GM23338 (cell line): Measurements from ENCODE around the gene RECQL5. TPM values are rescaled to one million over a fixed set of nuclear protein-coding genes. Genes with fewer than 3 reads are reported as not detected.

Experiments used
- ATAC-seq: fragments of 200-7000 bp; cut with Tn5 transposase; 3 replicates; pipeline ENCODE4 v1.9.1; 2020
- DNase-seq: peaks from one replicate; pipeline ENCODE4 v3.0.0-alpha.2; 2015; ENCODE audit warnings: low spot score
- H2AFZ ChIP-seq: fragments of 200-600 bp; sonication (generic); 2 replicates; pipeline ENCODE4 v1.8.0; 2016; ENCODE audit warnings: antibody characterized with exemption, mild to moderate bottlenecking, moderate library complexity
- H3F3A ChIP-seq: fragments of 200-600 bp; sonication (generic); replicated peaks from 2 replicates; pipeline ENCODE4 v1.8.0; 2017; ENCODE audit warnings: antibody characterized with exemption, mixed run types, low read depth
- H3K27ac ChIP-seq: fragments of 200-600 bp; sonication (generic); 2 replicates; pipeline ENCODE4 v1.6.1; 2016; ENCODE audit warnings: low read depth
- H3K27me3 ChIP-seq: fragments of 200-600 bp; sonication (generic); 2 replicates; pipeline ENCODE4 v1.8.0; 2016; ENCODE audit warnings: mild to moderate bottlenecking, mixed run types, moderate library complexity; ENCODE audit not compliant: insufficient read depth
- H3K36me3 ChIP-seq: fragments of 200-600 bp; sonication (generic); 2 replicates; pipeline ENCODE4 v1.8.0; 2016; ENCODE audit warnings: mild to moderate bottlenecking; ENCODE audit not compliant: insufficient read depth
- H3K4me1 ChIP-seq: fragments of 200-600 bp; sonication (generic); 2 replicates; pipeline ENCODE4 v1.8.0; 2016; ENCODE audit warnings: mild to moderate bottlenecking, moderate library complexity; ENCODE audit not compliant: insufficient read depth
- H3K4me2 ChIP-seq: fragments of 200-600 bp; sonication (generic); 2 replicates; pipeline ENCODE4 v1.7.1; 2017; ENCODE audit warnings: mixed run types
- H3K4me3 ChIP-seq: fragments of 200-600 bp; sonication (generic); 2 replicates; pipeline ENCODE4 v1.6.1; 2016; ENCODE audit warnings: mixed run types
- H3K79me2 ChIP-seq: fragments of 200-600 bp; sonication (generic); replicated peaks from 2 replicates; pipeline ENCODE4 v1.8.0; 2017; ENCODE audit warnings: mild to moderate bottlenecking; ENCODE audit not compliant: insufficient read depth
- H3K9me2 ChIP-seq: fragments of 200-600 bp; sonication (generic); 2 replicates; pipeline ENCODE4 v1.8.0; 2017; ENCODE audit not compliant: insufficient read depth
- H4K20me1 ChIP-seq: fragments of 200-600 bp; sonication (generic); replicated peaks from 2 replicates; pipeline ENCODE4 v1.8.0; 2017; ENCODE audit warnings: mild to moderate bottlenecking; ENCODE audit not compliant: insufficient read depth
- H3K27ac Mint-ChIP-seq: 2 replicates; pipeline ENCODE4 v1.8.0; 2020; ENCODE audit warnings: inconsistent platforms, mild to moderate bottlenecking, moderate library complexity, mixed read lengths
- H3K27me3 Mint-ChIP-seq: 3 replicates; pipeline ENCODE4 v1.8.0; 2022; ENCODE audit warnings: low read depth, mild to moderate bottlenecking, moderate library complexity, mixed read lengths, inconsistent platforms; ENCODE audit not compliant: insufficient read depth, poor library complexity
- H3K36me3 Mint-ChIP-seq: 3 replicates; pipeline ENCODE4 v1.8.0; 2021; ENCODE audit warnings: low read depth, mild to moderate bottlenecking, inconsistent platforms, moderate library complexity, mixed read lengths
- H3K4me1 Mint-ChIP-seq: 3 replicates; pipeline ENCODE4 v1.8.0; 2020; ENCODE audit warnings: mild to moderate bottlenecking, inconsistent platforms, mixed read lengths
- H3K4me3 Mint-ChIP-seq: 3 replicates; pipeline ENCODE4 v1.8.0; 2021; ENCODE audit warnings: moderate library complexity, mild to moderate bottlenecking, inconsistent platforms, mixed read lengths
- H3K9me3 Mint-ChIP-seq: 3 replicates; pipeline ENCODE4 v1.8.0; 2020; ENCODE audit warnings: moderate library complexity, mild to moderate bottlenecking, inconsistent platforms, mixed read lengths
- CREB1 ChIP-seq: fragments of 250-450 bp; sonication (Bioruptor Pico); IDR thresholded peaks from 2 replicates; pipeline ENCODE4 v1.5.0; 2020; ENCODE audit warnings: low read depth, mild to moderate bottlenecking, moderate library complexity
- ETS1 ChIP-seq: IDR thresholded peaks from 2 replicates; pipeline ENCODE4 v1.6.1; 2016; ENCODE audit warnings: antibody characterized with exemption
- EZH2 ChIP-seq: fragments of 200-600 bp; sonication (generic); IDR thresholded peaks from one replicate; pipeline ENCODE4 v1.8.0; 2017; ENCODE audit warnings: antibody characterized with exemption, mild to moderate bottlenecking, low read depth; ENCODE audit not compliant: unreplicated experiment
- JUNB ChIP-seq: IDR thresholded peaks from one replicate; pipeline ENCODE4 v1.6.1; 2016; ENCODE audit warnings: antibody characterized with exemption; ENCODE audit not compliant: unreplicated experiment
- NANOG ChIP-seq: IDR thresholded peaks from 2 replicates; pipeline ENCODE4 v1.6.1; 2016; ENCODE audit warnings: antibody characterized with exemption, borderline replicate concordance
- REST ChIP-seq: IDR thresholded peaks from one replicate; pipeline ENCODE4 v1.6.1; 2018; ENCODE audit warnings: antibody characterized with exemption; ENCODE audit not compliant: unreplicated experiment
- STAT1 ChIP-seq: IDR thresholded peaks from one replicate; pipeline ENCODE4 v1.6.1; 2016; ENCODE audit warnings: antibody characterized with exemption; ENCODE audit not compliant: unreplicated experiment
- ZNF114 ChIP-seq: fragments of 250-450 bp; sonication (Bioruptor Pico); IDR thresholded peaks from 2 replicates; pipeline ENCODE4 v1.5.0; 2020; ENCODE audit warnings: mild to moderate bottlenecking, moderate library complexity
- ZNF331 ChIP-seq: fragments of 250-450 bp; sonication (Bioruptor Pico); IDR thresholded peaks from 2 replicates; pipeline ENCODE4 v1.5.0; 2020; ENCODE audit warnings: low read depth, mild to moderate bottlenecking, moderate library complexity
- polyA plus RNA-seq: library from polyadenylated mRNA; unstranded; fragments of >200 nt; fragmentation: Nextera tagmentation; extraction: Ambion mirVana; gene quantifications from 2 replicates; pipeline ENCODE4 v1.2.1, GENCODE V29; 2016
- total RNA-seq: library from RNA; depleted of rRNA; stranded (reverse); fragments of >200 nt; shearing (Covaris generic); gene quantifications from 2 replicates; pipeline ENCODE4 v1.2.3, GENCODE V29; 2014
- TF ChIP-seq, protein P1 (sequence below), 2 experiments: fragments of 200-600 bp in 1 of 2; sonication (generic) in 1 of 2; conservative IDR thresholded peaks; 2 replicates each; pipeline versions ENCODE4 v1.5.1 to v1.6.1; 2016 to 2017; ENCODE audit warnings: antibody characterized with exemption in 2 of 2, low read depth in 2 of 2, mild to moderate bottlenecking in 2 of 2, moderate library complexity in 1 of 2

Gene RECQL5
- total and polyA plus RNA-seq, 2 experiments from 2014 or later, result 20.0 to 23.3 TPM

DNA sequence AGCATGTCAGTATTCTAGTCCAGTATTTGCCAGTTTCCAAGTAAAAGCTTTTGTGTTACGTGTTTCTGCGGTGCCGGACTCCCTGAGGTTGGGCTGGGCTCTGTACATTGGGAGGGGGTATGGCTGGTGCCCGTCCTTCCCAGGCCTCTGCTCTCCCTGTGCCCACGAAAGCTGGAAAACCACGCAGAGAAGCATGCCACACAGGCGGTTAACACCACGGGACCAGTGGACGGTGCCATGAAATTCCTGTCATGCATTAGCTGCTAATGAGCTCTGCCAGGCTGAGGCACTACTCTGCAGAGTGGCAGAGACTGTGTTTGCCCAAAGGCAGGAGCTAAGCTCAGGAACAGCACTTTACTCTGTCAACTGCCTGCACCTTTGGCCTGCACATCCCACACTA lies 25.6 kb downstream of the RECQL5 start (continued):
- TF ChIP-seq ETS1 (no peak), NANOG (no peak), ZNF331 (CRISPR knock-in tag) (no peak), JUNB (no peak), ZNF114 (CRISPR knock-in tag) (no peak), EZH2 (no peak)
- TF ChIP-seq, protein P1, sequence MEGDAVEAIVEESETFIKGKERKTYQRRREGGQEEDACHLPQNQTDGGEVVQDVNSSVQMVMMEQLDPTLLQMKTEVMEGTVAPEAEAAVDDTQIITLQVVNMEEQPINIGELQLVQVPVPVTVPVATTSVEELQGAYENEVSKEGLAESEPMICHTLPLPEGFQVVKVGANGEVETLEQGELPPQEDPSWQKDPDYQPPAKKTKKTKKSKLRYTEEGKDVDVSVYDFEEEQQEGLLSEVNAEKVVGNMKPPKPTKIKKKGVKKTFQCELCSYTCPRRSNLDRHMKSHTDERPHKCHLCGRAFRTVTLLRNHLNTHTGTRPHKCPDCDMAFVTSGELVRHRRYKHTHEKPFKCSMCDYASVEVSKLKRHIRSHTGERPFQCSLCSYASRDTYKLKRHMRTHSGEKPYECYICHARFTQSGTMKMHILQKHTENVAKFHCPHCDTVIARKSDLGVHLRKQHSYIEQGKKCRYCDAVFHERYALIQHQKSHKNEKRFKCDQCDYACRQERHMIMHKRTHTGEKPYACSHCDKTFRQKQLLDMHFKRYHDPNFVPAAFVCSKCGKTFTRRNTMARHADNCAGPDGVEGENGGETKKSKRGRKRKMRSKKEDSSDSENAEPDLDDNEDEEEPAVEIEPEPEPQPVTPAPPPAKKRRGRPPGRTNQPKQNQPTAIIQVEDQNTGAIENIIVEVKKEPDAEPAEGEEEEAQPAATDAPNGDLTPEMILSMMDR (conservative IDR thresholded peaks at IDR 0.05; ENCODE audit: low read depth in 2 of 2), result no peak

DNA sequence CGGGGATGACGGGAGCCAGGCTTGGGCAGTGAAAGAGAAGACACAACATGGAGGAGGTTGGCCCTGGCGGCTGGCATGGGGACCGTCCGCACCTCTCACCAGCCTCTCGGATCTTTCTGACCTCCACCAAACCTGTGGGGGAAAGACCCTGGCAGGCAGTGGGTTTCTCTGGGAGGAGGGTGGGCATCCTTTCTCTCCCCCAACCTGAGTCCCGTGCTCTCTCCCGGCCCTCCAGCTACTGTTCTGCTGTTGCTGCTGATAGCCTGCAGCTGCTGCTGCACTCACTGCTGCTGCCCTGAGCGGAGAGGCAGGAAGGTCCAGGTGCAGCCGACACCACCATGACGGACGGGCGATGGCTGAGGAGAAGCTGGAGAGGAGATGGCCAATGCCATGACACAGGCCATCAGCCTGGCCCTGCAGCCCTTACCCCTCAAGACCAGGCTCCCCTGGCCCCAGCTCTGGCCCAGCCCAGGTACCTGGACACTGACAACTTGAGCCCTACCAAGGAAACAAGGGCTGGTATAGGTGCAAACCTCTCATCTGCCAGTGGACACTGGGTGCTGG lies 26.3 kb downstream of the RECQL5 start:
- Histone ChIP-seq H3K4me3 (no peak overlapping the region), H2AFZ (no peak overlapping the region), H3K9me2 (0 out of 2 replicates have a peak, but pooled peaks cover 3% of the 10 kb centered on the region), H3K27me3 (no peaks in the 10 kb centered on the region), H3F3A (no peaks in the 10 kb centered on the region), H3K36me3 (no peaks in the 10 kb centered on the region; the same call in 1 of the 2 replicates), H3K27ac (no peak overlapping the region), H4K20me1 (no peaks in the 10 kb centered on the region; the same call in 1 of the 2 replicates), H3K4me1 (peaks cover 16% of the 10 kb centered on the region), H3K79me2 (no peaks in the 10 kb centered on the region), H3K4me2 (no peak overlapping the region)
- no peak overlapping the region for H3K4me3 Mint-ChIP-seq
- TF ChIP-seq STAT1 (no peak), EZH2 (no peak), REST (no peak), ETS1 (no peak), CREB1 (CRISPR knock-in tag) (no peak), JUNB (no peak)
- no peaks in the 10 kb centered on the region for H3K9me3 Mint-ChIP-seq
- H3K4me1 Mint-ChIP-seq, result peaks cover 21% of the 10 kb centered on the region
- peaks cover 10% of the 10 kb centered on the region for H3K27me3 Mint-ChIP-seq
- ATAC-seq, result no peak
- H3K27ac Mint-ChIP-seq, result no peak overlapping the region
- no peaks in the 10 kb centered on the region; the same call in 2 of the 3 replicates for H3K36me3 Mint-ChIP-seq
- DNase-seq, result no peak
